MG63 (cell line): Measurements from ENCODE around the gene PDE6A. TPM values are rescaled to one million over a fixed set of nuclear protein-coding genes. Genes with fewer than 3 reads are reported as not detected.
"Not testable (repeated sequence)": the region's sequence is repeated elsewhere in the genome, so short reads cannot be mapped to it uniquely, and the experiment has no call there.

ENCODE experiments used
- DNase-seq: peaks from one replicate; pipeline ENCODE4 v3.0.0-alpha.2; 2020
- H3K27me3 ChIP-seq: fragments of 250-450 bp; sonication (Bioruptor Pico); 2 replicates; pipeline ENCODE4 v1.5.1; 2020; ENCODE audit warnings: mild to moderate bottlenecking, moderate library complexity
- H3K36me3 ChIP-seq: fragments of 250-450 bp; sonication (Bioruptor Pico); 2 replicates; pipeline ENCODE4 v1.5.1; 2020; ENCODE audit warnings: mild to moderate bottlenecking, moderate library complexity
- H3K4me3 ChIP-seq: fragments of 250-450 bp; sonication (Bioruptor Pico); 2 replicates; pipeline ENCODE4 v1.5.1; 2020; ENCODE audit warnings: mild to moderate bottlenecking, moderate library complexity
- H3K9me3 ChIP-seq: fragments of 250-450 bp; sonication (Bioruptor Pico); 2 replicates; pipeline ENCODE4 v1.5.1; 2020; ENCODE audit warnings: mild to moderate bottlenecking, moderate library complexity
- total RNA-seq: library from RNA; depleted of rRNA; stranded (reverse); fragments of >200 nt; shearing (Covaris generic); gene quantifications from 2 replicates; pipeline ENCODE4 v1.2.3, GENCODE V29; 2014; ENCODE audit warnings: low replicate concordance

PDE6A gene
- total RNA-seq, 1 experiment from 2014 or later, result not detected

DNA sequence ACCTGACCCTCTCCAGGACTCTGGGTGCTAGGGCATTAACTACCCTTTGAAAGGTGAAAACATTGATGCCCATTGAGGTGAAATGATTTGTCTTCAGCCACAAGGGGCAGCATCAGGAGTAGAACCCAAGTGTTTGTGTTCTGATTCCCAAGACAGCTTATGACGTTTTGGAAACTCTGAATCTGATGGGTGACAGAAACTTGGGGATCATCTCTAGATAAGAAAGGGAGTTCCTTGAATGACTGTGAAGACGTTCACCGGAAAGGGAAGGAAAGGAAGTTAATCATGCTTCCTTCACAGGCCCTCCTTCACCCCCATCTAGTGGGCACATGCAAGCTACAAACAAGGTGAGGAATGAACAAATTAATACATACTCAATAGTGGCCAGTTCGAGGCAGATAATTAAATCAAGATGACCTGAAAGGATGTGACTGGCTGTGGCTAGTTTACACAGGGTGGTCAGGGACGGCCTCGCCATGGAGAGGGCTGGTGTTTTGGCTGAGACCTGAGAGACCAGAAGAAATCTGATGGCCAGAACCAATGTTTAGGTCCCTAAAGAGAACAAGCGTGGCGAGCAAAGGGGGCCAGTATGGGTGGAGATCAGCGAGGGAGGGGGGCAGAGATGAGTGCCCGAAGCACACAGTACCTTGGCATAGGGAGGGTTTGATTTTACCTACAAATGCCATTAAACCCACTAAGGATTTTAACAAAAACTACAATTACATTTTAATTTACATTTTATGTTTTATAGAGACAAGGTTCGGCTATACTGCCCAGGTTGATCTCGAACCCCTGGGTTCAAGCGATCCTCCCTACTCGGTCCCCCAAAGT, 15.0 kb upstream of the PDE6A start:
- H3K4me3 ChIP-seq, result peak overlapping the region; percentile 92
- H3K36me3 ChIP-seq, result no peaks in the 10 kb centered on the region
- no peaks in the 10 kb centered on the region for H3K27me3 ChIP-seq
- peak; percentile 24 for DNase-seq
- H3K9me3 ChIP-seq, result no peaks in the 10 kb centered on the region

DNA sequence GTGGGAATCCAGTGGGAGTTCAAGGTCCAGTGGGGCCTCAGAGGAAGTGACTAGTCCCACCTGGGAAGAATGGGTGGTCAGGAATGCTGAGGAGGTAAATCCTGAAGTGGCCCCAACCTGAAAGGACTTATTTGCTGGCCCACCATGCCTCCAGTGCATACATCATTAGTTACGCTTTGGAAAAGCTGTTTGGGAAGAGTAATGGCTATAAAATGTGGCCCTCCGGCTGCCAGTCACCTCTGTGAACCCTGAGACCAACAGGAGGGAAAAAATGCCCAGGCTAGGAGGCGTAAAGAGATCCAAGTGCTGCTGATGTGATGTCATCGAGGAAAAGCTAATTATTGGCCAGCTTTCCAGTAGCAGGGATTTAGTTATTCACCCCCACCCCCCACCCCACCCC, 13.3 kb upstream of the PDE6A start:
- no peaks in the 10 kb centered on the region for H3K36me3 ChIP-seq
- H3K27me3 ChIP-seq, result no peaks in the 10 kb centered on the region
- DNase-seq, result no peak
- H3K4me3 ChIP-seq, result no peak overlapping the region
- no peaks in the 10 kb centered on the region for H3K9me3 ChIP-seq

DNA sequence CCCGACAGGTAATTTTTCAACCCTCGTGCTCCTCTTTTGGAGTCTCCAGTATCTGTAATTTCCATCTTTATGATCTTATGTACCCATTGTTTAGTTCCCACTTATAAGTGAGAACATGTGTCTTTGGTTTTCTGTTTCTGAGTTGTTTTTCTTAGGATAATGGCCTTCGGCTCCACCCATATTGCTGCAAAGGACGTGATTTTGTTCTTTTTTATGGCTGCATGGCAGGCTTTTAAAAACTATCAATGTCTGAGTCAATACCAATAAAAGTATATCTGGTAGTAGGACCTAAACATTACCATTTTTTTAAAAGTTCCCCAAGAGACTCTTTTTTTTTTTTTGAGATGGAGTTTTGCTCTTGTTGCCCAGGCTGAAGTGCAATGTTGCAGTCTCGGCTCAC, 12.1 kb upstream of the PDE6A start:
- no peaks in the 10 kb centered on the region for H3K27me3 ChIP-seq
- no peak overlapping the region for H3K4me3 ChIP-seq
- no peak for DNase-seq
- H3K36me3 ChIP-seq, result no peaks in the 10 kb centered on the region
- H3K9me3 ChIP-seq, result no peaks in the 10 kb centered on the region

DNA sequence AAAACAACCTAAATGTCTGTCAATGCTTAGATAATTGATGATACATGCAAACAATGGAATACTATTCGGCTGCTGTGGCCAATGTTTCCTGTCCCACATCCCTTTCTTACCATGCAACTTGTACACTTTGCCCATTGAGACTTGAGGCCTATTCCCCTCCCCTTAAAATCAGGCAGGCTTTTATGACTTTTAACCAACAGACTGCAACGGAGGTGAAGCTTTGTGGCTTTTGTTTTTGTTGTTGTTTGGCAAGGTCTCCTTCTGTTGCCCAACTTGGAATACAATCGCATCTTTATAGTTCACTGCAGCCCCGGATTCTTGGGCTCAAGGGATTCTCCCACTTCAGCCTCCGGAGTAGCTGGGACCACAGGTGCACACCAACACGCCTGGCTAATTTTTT, 10.2 kb upstream of the PDE6A start:
- Histone ChIP-seq H3K27me3 (no peaks in the 10 kb centered on the region), H3K4me3 (no peak overlapping the region), H3K36me3 (no peaks in the 10 kb centered on the region), H3K9me3 (no peaks in the 10 kb centered on the region)
- DNase-seq, result no peak

DNA sequence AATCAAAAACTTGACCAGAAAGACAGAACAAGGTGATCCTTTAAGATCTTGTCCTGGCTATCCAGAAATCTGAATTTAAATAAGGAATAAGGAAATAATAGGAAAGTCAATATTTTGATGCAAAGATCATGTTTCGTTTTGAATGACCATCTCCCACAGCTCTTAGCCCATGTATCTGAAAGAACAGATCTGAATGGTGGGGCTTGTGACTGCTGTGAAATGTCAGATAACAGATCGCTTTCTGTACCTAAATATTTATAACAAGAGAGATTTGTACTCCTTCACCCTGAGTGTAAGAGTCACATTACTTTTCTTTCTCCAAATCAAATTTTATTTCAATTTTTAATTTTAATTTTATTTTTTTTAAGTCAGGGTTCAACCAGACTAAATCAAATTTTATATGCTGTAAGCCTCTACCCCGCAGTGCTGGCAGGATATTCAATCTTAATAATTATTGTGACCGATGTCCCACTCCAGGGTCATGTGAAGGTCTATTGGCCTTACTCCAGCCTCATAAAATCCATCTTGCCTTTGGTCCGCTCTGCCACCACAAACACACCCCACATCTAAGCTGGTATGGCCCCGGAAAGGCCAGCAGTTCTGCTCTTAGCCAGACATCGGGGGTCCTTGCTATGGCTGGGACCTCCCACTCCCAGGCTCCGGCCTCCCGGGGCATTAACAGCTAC, 9.0 kb upstream of the PDE6A start:
- H3K27me3 ChIP-seq, result no peaks in the 10 kb centered on the region
- H3K9me3 ChIP-seq, result no peaks in the 10 kb centered on the region
- H3K4me3 ChIP-seq, result no peak overlapping the region
- no peaks in the 10 kb centered on the region for H3K36me3 ChIP-seq
- DNase-seq, result no peak

DNA sequence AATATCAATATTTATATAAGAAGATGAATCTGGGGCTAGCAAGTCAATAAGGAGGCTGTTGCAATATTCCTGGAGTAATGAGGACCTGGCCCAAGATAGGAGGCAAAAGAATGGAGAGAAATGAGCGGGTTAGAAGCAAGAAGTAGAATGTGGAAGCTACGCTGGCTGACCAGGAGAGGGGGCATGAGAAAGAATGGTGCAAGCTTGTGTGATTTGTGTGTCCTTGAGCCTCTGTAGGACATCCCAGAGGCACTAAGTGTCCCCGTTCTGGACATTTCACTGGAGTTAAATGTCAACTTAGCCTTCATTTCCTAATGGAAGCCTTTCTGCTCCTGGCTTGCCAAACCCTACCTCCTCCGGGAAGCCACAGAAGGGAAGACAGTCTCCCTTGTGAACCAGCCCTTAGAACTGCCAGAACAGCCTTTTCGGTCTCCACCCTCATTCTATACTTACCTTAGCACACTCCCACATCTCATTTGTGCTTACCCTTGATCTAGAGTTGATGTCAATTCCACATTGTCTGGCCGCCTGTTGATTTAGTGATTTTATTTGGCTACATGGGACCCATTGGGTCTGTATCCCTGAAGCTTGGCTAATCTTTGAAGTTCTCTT, 6.7 kb upstream of the PDE6A start:
- Histone ChIP-seq H3K9me3 (no peaks in the 10 kb centered on the region), H3K4me3 (no peak overlapping the region), H3K27me3 (no peaks in the 10 kb centered on the region), H3K36me3 (no peaks in the 10 kb centered on the region)
- DNase-seq, result no peak

DNA sequence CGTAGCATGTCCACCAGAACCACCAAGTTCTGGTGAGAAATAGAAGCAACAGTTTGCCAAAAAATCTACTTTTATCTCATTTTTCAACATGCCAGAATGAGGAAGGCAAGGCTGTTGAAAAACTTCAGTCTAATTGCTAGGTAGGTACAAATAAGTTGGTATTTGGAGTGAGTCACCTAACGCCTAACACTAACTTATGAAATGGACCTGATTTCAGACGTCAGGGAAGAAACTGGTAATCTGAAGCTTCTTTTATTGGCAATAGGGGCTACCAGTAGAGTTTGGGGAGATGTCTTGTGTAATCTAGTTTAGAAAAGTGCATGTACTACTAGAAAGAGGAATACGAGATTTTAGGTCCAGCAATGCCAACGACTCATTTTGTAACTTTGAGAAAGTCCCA, 4.4 kb upstream of the PDE6A start:
- no peak for DNase-seq
- no peak overlapping the region for H3K4me3 ChIP-seq
- no peaks in the 10 kb centered on the region for H3K27me3 ChIP-seq
- H3K36me3 ChIP-seq, result no peaks in the 10 kb centered on the region
- H3K9me3 ChIP-seq, result no peaks in the 10 kb centered on the region

- Histone ChIP-seq H3K4me3 (no peak overlapping the region), H3K27me3 (no peaks in the 10 kb centered on the region), H3K36me3 (no peaks in the 10 kb centered on the region), H3K9me3 (no peaks in the 10 kb centered on the region)
- no peak for DNase-seq
These were observed 1.5 kb upstream of the PDE6A start for GRCh38 chr5:149946118-149946517.

DNA sequence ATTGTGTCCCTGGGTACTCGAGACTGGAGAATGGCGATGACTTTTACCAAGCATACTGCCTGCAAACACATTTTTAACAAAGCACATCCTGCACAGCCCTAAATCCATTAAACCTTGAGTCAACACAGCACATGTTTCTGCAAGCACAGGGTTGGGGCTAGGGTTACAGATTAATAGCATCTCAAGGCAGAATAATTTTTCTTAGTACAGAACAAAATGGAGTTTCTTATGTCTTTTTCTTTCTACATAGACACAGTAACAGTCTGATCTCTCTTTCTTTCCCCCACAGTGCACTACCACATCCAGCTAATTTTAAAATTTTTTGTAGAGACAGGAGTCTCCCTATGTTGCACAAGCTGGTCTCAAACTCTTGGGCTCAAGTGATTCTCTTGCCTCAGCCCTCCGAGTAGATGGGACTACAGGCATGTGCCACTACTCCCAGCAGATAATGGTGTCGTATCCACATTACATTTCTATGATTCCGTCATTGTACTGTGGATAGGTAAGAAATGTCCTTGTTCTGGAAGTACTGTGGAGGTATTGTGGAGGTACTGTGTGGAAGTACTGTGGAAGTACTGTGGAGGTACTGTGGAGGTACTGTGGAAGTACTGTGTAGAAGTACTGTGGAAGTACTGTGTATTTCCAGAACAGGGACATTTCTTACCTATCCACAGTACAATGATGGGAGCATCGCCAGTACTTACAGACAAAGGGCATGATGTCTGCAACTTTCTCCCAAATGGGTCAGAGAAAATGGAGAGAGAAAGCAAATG, 1.2 kb downstream of the PDE6A start:
- not testable (repeated sequence) for H3K4me3 ChIP-seq, H3K36me3 ChIP-seq, DNase-seq, H3K9me3 ChIP-seq, H3K27me3 ChIP-seq

DNA sequence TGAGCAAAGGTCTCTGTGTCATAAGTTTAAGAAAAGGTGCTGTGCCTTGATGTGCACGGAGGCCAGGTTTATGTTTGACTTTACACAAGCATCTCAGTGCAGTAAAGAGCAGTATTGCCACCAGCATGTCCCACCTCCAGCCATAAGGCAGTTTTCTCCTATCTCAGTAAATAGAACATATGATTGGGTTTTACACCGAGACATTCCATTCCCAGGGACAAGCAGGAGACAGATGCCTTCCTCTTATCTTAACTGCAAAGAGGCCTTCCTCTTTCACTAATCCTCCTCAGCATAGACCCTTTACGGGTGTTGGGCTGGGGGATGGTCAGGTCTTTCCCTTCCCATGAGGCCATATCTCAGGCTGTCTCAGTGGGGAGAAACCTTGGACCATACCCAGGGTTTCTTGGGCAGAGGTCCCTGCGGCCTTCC, 1.8 kb downstream of the PDE6A start:
- H3K9me3 ChIP-seq, DNase-seq, H3K36me3 ChIP-seq: not testable (repeated sequence)

DNA sequence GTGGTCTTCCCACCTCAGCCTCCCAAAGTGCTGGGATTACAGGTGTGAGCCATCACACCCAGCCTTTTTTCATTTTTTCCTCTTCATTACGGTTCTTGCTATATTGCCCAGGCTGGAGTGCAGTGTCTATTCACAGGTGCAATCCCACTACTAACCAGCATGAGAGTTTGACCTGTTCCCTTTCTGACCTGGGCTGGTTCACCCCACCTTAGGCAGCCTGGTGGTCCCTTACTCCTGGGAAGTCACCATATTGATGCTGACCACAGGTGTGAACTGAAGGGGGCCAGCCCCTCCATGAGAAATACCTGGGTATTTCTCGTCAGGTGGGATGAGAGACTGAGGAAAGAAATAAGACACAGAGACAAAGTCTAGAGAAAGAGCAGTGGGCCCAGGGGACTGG, 2.4 kb downstream of the PDE6A start:
- Histone ChIP-seq H3K36me3 (no peaks in the 10 kb centered on the region), H3K4me3 (no peak overlapping the region), H3K27me3 (no peaks in the 10 kb centered on the region), H3K9me3 (no peaks in the 10 kb centered on the region)
- DNase-seq, result no peak

More for the DNA sequence above, 1.8 kb downstream of the PDE6A start:
- not testable (repeated sequence) for H3K27me3 ChIP-seq, H3K4me3 ChIP-seq

GRCh38 chr5:149941795-149942194, 2.8 kb downstream of the PDE6A start:
- no peaks in the 10 kb centered on the region for H3K9me3 ChIP-seq
- no peaks in the 10 kb centered on the region for H3K27me3 ChIP-seq
- DNase-seq, result no peak
- H3K4me3 ChIP-seq, result no peak overlapping the region
- H3K36me3 ChIP-seq, result no peaks in the 10 kb centered on the region

- DNase-seq, result no peak
- Histone ChIP-seq H3K9me3 (no peaks in the 10 kb centered on the region), H3K36me3 (no peaks in the 10 kb centered on the region), H3K27me3 (no peaks in the 10 kb centered on the region), H3K4me3 (no peak overlapping the region)
These were observed 3.5 kb downstream of the PDE6A start for GRCh38 chr5:149940941-149941644.

GRCh38 chr5:149940077-149940574, 4.5 kb downstream of the PDE6A start:
- no peaks in the 10 kb centered on the region for H3K36me3 ChIP-seq
- H3K27me3 ChIP-seq, result no peaks in the 10 kb centered on the region
- H3K4me3 ChIP-seq, result no peak overlapping the region
- no peak for DNase-seq
- no peaks in the 10 kb centered on the region for H3K9me3 ChIP-seq

DNA sequence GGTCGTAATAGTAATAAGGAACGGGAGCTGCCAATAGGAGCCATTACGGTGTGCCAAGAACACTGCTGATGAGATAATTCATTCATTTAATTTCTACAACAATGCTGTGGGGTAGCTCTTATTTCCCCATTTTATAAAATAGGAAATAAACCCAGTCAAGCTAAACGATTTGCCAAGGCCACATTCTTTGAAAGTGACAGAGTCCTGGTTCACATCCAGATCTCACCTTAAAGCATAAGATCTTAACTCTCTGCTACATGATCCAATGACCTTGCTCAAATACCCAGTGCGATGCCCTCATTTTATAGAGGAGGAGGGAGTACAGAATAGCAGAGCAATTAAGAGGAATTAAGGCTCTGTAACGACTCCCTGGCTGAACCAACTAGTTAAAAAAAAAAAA, 5.0 kb downstream of the PDE6A start:
- H3K27me3 ChIP-seq, result no peaks in the 10 kb centered on the region
- no peaks in the 10 kb centered on the region for H3K9me3 ChIP-seq
- H3K4me3 ChIP-seq, result no peak overlapping the region
- no peaks in the 10 kb centered on the region for H3K36me3 ChIP-seq
- DNase-seq, result no peak

GRCh38 chr5:149938791-149939358, 5.7 kb downstream of the PDE6A start:
- peak; percentile 91 for DNase-seq
- Histone ChIP-seq H3K4me3 (no peak overlapping the region), H3K9me3 (no peaks in the 10 kb centered on the region), H3K36me3 (no peaks in the 10 kb centered on the region), H3K27me3 (no peaks in the 10 kb centered on the region)
